Stimulated activated naive CD8-positive, alpha-beta T cell treated with anti-CD3 and anti-CD28 coated beads, Interleukin-15, Interleukin-2, amounts not matched to agents 100 U/mL and 50 U/mL, for 24 hours (primary cell): Measurements from ENCODE around the gene CYTH1.

ENCODE experiments used
- ATAC-seq: fragments of 150-1000 bp; cut with Tn5 transposase; one replicate; pipeline ENCODE4 v1.10.0; 2021
- DNase-seq: peaks from one replicate; pipeline ENCODE4 v3.0.0; 2021

The CYTH1 gene

DNA sequence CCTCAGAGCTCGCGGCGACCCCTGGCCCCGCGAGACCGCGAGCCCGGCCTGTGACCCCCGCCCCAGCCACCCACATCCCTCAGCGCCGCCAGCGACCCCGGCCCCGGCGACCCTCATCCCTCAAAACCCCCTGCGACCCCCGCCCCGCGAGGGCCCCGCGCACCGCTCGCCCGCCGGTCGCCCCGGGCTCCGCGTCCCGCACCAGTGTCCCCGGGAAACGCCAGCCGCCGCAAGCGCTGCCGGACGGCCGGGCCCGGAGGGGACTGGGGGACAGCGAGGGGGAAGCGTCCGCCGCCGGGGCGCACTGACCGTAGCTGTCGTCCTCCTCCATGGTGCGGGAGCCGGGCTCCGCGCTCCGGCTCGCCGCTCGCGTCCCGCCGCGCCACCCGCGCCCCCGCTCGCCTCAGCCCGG lies at the start of gene CYTH1:
TSS of gene CYTH1 (minus strand) at position 381 of the 412 bp plus-strand sequence. CDS start at position 331, 50 bp downstream.
- DNase-seq, result no peak
- no peak for ATAC-seq

- DNase-seq (no peak), ATAC-seq (no peak)
These were observed 47.4 kb upstream of the CYTH1 start for GRCh38 chr17:78829477-78829876.

GRCh38 chr17:78828470-78829185 lies 46.6 kb upstream of the CYTH1 start:
- DNase-seq, result no peak
- ATAC-seq, result peak; percentile 51

- ATAC-seq (no peak), DNase-seq (no peak)
These were observed 44.9 kb upstream of the CYTH1 start for GRCh38 chr17:78826836-78827509.

GRCh38 chr17:78826421-78826820 lies 44.3 kb upstream of the CYTH1 start:
- DNase-seq, result no peak
- ATAC-seq, result no peak

DNA sequence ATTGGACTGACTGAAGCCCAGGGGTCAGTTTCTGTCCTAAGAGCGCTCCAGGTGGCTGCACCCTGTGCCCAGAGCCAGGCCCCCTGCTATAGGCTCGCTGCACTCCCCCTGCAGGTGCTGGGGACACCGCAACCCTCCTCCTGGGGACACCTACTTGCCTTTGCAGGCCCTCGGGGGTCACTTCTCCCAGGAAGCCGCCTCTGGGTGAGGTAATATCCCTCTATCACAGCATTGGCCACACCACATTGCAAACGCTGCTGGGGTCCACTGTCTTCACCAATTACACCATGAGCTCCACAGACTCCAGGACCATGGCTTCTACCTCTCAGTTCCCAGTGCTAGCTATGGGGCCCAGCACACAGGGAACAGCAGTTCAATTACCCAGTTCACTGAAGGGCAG lies 43.6 kb upstream of the CYTH1 start:
- ATAC-seq, result no peak
- DNase-seq, result no peak

DNA sequence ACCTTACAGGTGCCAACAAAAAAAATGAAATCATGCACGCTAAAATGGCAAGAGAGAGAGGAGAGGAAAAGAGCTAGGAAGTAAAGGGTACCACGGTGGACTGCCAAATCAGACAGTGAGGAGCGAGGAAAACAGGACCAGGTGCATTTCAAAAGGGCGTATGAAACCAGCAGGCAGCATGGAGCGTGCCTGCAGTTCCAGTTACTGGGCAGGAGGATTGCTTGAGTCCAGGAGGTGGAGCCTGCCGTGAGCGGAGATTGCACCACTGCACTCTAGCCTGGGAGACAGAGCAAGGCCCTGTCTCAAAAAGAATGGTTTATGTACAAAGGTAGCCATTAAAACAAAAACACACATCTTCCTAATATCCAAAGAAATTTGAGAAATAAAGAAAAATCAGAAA lies 42.2 kb upstream of the CYTH1 start:
- ATAC-seq (no peak), DNase-seq (no peak)

DNA sequence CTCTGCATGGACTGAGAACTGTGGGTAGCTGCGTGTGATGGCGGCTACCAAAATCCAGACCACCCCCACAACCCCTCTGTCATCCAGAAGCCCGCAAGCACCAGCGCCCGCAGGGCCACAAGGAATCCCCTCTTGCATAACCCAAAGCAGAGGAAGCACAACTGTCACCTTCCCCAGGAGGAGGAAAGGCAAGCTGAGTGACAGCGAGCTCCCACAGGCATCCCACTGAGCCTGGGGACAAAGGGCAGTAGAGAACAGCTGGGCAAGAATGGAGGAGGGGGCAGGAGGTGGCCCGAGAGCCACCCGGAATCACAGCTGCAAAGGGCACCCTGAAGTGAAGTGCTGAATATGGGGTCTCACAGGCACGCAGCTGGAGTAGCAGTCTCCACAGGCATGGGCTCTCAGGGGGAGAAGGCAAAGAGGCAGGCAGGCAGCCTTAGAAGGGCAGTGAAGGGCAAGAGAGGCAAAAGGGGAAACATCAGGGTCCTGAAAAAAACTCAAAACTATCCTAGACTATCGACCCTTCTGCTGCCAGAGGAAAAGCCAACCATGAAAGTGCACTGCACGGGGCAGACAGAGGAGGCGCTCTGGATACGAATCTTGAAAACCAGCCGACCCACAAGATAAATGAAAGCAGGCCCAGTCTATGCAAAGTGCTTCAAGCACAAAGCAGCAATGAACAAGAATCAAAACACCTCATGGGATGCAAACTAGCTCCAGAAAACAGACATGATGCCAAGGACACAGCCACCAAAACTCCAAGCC lies 41.4 kb upstream of the CYTH1 start:
- DNase-seq (no peak), ATAC-seq (no peak)

DNA sequence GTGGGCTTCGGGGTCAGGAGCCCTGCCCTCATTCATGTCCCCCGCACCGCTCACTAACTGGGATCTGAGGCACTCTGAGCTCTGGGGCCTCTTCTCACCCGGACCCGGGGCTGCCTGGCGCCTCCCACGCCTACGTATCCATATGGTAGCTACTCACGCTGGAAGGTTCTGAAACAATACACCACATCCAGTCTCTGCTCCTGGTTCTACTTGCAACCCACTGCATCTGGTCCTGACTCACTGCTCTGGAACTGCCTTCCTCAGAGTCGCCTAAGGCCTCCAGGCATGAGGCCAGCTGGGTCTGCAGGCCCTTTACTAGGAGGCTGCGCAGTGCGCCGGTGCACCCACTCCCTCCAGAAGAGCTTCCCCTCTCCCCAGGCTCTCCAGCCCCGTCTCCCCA lies 40.5 kb upstream of the CYTH1 start:
- DNase-seq, result no peak
- ATAC-seq, result no peak

DNA sequence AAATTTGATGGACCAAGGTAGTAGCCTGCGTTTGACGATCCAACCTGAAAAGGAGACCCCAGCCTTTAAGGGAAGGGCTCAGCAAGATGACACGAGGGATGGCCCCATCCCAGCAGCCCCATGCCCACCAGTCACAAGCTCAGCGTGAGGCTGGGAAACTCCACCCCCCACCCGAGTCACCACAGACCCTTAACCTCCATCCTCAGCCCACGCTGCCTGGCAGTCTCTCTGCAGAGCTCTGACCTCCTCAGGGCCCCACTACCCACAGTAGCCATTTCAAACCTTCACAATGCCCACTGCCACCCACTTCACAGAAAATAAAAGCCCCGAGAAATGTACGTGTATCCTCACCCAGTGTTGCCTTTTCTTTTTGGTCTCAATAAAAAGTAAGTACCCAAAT lies 39.9 kb upstream of the CYTH1 start:
- DNase-seq, result no peak
- no peak for ATAC-seq

GRCh38 chr17:78820841-78821240 lies 38.8 kb upstream of the CYTH1 start:
- ATAC-seq (no peak), DNase-seq (no peak)

DNA sequence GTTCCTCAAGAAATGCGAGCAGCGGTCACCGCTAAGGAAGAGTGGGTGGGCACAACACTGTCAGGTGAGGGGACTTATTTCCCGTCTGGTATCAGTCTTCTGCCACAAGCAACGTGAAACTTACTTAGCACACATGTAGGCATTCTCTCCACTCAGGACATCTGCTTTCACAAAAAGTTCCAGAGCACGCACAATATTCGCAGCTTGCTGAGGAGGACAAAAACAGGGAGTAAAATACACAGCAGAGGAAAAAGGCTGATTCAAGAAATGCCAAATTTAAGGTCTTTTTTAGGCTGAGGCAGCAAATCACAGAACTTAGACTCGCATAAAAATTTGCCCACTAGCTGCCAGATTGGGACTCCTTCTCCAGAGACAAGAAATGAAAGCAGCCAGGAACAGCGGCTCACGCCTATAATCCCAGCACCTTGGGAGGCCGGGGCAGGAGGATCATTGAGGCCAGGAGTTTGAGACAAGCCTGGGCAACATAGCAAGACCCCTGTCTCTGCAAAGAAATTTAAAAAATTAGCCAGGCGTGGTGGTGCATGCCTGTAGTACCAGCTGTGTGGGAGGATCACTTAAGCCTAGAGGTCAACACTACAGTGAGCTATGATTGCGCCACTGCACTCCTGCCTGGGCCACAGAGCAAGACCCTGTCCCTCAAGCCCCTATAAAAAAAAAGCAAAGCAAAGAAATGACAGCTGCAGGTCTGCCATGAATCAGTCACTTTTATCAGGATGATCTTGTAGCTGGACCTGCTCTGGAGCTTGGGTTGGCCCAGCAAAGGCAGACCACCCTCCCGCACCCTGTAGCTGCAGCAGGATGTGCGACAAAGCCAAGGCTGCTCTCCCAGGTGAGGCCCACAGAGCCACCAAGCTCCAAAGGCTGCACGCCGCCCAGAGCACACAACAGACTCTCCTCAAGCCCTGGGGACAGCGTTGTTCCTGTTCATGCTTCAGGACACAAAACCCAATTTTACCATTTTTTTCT lies 38.0 kb upstream of the CYTH1 start:
- ATAC-seq, result no peak
- no peak for DNase-seq

- no peak for DNase-seq
- ATAC-seq, result no peak
These were observed 37.3 kb upstream of the CYTH1 start for GRCh38 chr17:78819402-78819801.

DNA sequence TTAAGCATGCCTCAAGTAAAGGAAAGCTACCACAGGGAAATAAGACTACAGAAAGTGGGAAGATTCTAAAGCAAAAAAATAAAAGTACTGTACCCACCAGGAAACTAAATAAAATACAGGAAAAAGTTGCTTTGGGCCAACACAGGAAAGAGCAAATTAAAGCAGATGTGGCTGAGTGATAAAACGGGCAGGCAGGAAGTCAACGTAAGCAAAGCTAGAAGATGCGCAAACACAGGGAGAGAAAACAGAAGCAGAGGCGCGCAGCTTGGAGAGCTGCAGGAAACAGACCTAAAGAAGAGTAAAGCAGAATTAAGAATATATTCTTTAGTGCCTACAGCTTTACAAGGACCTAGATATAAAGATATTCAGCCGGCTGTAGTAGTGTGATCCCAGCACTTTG lies 36.9 kb upstream of the CYTH1 start:
- no peak for ATAC-seq

DNA sequence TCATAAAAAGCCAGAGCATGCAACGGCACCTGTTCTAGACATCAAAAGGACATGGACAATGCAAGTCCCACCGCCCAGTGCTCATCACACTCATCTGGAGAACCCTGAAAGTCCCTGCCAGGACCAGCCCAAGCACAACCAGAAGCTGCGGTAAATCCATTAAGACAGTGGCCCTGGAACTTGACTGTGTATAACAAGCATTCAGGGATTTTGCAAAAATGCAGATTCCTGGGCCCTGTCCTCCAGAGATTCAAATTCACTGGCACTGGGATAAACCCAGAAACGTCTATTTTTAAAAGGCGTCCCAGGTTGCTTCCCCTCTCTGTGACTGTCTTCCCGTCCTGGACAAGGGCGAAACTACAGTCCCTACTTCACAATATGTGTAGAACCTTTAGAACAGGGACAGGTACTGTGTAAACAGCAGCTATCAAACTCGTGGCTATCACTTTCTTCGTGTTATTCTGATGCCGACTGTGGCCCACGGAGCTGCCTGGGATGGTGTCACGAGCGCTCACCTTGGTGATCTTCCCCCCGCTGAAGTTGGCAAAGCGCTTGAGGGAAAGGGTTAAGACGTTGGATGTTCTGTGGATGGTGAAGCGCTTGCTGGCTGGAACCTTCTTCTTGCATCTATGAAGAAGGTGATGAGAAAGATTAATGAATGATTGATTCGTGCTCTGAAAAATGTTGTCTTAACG lies 36.2 kb upstream of the CYTH1 start:
- ATAC-seq (no peak), DNase-seq (no peak)

More for the DNA sequence above, 36.9 kb upstream of the CYTH1 start:
- DNase-seq, result no peak

GRCh38 chr17:78817123-78817522 lies 35.0 kb upstream of the CYTH1 start:
- peak; percentile 35 for DNase-seq
- peak; percentile 90 for ATAC-seq

- ATAC-seq (no peak), DNase-seq (no peak)
These were observed 33.6 kb upstream of the CYTH1 start for GRCh38 chr17:78815696-78816095.

GRCh38 chr17:78812855-78813254 lies 30.8 kb upstream of the CYTH1 start:
- ATAC-seq, result no peak
- no peak for DNase-seq

DNA sequence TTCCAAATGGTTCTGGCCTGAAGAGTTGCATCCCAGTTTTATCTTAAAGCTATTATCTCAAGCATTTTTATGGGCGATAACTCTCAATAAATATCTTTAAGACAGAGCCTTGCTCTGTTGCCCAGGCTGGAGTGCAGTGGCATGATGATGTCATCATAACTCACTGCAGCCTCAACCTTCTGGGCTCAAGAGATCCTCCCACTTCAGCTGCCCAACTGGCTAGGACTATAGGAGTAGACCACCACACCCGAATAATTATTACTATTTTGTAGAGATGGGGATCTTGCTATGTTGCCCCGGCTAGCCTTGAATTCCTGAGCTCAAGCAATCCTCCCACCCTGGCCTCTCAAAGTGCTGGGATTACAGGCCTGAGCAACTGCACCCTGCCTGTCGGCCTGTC lies 26.1 kb upstream of the CYTH1 start:
- DNase-seq (no peak), ATAC-seq (no peak)

GRCh38 chr17:78806451-78806850 lies 24.4 kb upstream of the CYTH1 start:
- peak; percentile 51 for ATAC-seq
- DNase-seq, result peak; percentile 28

DNA sequence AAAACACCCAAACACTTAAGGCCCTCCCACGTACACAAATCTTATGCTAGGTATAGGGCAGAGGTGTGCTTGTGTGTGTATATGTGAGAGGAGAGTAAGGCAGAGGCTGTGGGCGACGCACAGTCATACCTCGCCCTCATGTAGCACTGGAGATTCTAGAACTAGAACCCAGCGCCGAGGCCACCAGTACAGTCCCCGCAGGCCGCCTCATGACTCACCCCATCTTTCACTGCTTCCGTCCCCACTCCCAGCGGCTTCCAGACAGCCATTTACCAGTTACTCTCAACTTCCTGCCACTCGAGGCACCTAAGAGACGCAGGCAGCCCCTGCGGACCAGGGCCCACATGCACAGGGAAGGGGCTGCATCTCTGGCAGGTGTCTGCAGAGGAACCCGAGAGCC lies 23.2 kb upstream of the CYTH1 start:
- DNase-seq (peak; percentile 51), ATAC-seq (peak; percentile 88)
